Suppressor macrophage treated with lipopolysaccharide for 1 hour (primary cell): ENCODE measurements around the gene HLA-DOB.

ENCODE experiments used
- DNase-seq, 3 donors: peaks; one replicate each; pipeline ENCODE4 v3.0.0-alpha.2; 2020 to 2022

The HLA-DOB gene

DNA sequence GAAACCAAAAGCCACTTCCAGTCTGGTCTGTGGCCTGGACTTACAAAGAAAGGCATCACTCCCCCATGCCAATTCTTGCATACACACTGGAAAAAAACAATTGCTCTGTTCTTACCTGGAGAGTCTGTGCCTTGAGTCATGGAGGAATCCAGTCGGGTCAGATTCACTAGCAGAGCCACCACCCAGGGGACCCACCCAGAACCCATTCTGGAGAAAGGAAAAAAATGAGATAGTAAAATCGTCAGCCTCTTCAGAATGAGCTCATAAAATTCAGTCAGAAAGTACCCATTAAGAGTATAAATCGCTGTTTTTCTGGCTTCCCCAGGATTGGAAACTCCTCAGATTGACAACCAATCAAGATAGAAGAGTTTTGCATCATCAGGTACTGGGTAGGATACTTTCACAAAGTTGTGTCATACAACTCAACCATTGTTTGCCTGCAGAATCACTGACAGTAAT, at the start of gene HLA-DOB:
Gene HLA-DOB (minus strand): TSS at position 257 of the 459 bp plus-strand sequence. CDS start 51 bp downstream, at position 206.
- peak; percentile 39 to 61 (median 61) for DNase-seq

GRCh38 chr6:32865724-32866443, 49.1 kb upstream of the HLA-DOB start:
- no peak for DNase-seq

DNA sequence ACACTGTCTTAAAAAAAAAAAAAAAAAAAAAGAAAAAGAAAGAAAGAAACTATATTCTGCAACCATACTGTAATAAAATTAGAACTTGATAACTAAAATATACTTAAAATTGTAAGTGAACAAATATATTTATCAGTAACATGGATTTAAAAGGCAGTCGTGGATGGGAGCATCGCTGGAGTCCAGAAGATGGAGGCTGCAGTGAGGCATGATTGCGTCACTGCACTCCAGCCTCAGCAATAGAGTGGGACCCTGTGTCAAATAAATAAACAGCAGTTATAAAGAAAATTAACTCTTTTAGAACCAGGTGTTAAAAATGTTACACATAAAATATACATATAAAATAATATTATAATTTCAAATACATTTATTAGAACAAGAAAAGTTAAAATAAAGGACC, 45.9 kb upstream of the HLA-DOB start:
- no peak for DNase-seq

GRCh38 chr6:32860674-32861073, 43.9 kb upstream of the HLA-DOB start:
- no peak for DNase-seq

DNA sequence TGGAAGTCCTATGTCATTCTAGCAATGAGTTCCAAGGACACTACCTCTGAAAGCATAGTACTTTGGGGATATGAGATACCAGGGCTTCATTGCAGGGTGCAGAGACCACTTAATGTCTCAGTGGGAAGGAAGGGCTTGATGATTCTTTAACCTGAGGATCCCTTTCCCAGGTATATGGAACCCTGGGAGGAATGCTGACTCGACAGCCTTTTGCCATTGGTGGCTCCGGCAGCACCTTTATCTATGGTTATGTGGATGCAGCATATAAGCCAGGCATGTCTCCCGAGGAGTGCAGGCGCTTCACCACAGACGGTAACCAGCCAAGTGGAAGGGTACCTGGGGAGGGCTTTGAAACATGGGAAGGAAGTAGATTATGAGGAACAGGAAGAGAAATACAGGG, 41.4 kb upstream of the HLA-DOB start:
- no peak for DNase-seq

- DNase-seq = no peak
Observed at GRCh38 chr6:32857156-32857891, 40.5 kb upstream of the HLA-DOB start.

DNA sequence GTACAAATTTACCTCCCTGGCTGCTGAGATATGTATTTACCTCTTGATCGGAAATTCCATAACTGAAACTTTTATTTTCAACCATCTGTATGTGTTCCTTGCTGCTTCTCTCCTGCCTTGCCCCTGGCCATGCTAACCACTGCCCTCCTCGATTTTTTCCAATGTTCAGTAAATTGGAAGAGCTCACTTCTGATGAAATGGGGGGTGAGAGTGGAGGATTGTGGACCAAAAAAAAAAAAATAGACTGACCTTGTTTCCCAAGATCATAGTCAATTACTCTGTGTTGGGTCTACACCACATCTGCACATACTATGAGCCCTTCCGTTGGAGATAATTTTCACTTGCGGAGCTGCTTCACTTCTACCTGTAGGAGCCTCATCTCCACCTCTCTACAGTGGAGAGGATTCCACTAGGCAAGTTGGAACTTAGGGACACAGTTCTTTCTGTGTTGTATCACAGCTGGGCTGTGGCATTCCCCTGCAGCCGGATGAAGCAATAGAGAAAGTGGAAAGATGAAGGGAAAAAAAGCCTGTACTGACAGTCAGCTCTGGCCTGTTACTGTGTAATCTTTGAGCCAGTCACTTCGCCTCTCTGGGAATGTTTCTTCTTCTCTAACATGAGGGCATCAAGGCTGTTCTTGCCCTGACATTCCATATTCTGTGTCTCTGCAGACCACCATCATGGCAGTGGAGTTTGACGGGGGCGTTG, 38.8 kb upstream of the HLA-DOB start:
- DNase-seq = peak in 2 of 3 donors; percentile 38 to 39

GRCh38 chr6:32854376-32855178, 37.8 kb upstream of the HLA-DOB start:
- DNase-seq = peak; percentile 77 to 87 (median 84)

- peak; percentile 98 to 99 (median 98) for DNase-seq
Observed at GRCh38 chr6:32853541-32854375, 37.0 kb upstream of the HLA-DOB start, which contains the start of the genes PSMB9 and TAP1. Gene PSMB9, plus strand, starts transcription at chr6:32854192. Its CDS starts 38 bp downstream, at chr6:32854230. Gene TAP1, minus strand, starts transcription at chr6:32853704. Its CDS starts 68 bp downstream, at chr6:32853636.

DNA sequence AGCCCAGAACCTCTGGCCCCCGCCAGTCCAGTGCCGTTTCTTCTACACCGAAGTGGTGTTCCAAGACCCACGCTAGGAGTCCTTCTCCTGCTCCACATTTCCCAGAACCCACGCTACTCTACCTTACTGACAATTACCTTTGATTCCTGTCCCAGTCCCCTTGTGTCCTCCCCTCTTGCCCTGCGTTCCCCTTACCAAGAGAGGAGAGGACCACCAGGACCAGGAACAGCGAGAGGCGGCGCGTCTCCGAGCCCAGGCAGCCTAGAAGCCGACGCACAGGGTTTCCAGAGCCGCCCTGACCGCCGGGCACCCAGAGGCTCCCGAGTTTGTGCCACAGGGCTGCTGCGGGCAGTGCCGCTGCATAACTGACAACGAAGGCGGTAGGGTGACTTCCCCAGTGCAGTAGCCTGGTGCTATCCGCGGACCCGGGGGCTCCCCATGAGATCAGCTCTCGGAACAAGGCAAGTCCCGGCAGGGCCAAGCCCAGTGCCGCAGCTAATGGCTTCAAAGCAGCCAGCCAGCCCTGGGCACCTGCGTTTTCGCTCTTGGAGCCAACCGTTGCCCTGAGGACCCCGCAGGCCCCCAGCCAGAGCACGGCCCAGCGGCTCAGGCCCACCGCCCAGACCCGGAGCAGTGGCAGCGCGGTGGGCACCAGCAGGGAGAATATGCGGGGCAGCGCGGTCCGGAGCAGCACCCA, 36.2 kb upstream of the HLA-DOB start:
- peak; percentile 92 to 93 (median 92) for DNase-seq

DNA sequence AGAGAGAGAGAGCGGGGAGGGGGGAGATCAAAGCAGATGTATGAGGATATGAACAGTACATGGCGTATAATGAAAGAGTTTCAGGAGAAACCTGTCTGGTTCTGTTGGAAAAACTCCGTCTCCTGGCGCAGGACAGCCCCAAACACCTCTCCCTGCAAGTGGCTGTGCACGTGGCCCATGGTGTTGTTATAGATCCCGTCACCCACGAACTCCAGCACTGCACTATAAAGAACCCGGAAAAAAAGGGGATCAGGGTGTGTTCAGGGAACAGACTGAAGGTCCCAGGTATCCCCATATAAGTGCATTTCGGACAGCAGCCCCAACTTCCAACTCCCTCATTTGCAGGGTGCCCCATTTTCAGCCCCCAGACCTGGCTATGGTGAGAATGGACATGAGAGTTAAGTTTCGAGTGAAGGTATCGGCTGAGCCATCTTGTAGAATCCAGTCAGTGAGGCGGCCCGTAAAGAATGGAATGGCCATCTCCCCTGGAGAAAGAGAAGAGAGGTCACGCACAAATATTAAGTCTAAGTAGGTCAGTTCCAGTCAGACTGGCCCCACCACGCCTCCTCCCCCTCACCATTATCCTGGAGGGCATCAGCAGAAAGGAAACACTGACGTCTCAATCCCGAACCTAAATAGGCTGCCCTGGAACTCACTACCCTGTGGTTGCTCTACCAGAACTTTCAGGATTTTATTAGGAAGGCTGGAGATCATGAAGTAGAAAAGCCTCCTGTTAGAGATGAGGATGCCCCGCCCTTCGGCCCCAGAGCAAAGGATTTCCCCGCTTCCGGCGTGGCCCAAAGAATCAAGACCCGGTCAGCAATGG, 35.4 kb upstream of the HLA-DOB start:
- peak in 2 of 3 donors; percentile 58 to 69 for DNase-seq

DNA sequence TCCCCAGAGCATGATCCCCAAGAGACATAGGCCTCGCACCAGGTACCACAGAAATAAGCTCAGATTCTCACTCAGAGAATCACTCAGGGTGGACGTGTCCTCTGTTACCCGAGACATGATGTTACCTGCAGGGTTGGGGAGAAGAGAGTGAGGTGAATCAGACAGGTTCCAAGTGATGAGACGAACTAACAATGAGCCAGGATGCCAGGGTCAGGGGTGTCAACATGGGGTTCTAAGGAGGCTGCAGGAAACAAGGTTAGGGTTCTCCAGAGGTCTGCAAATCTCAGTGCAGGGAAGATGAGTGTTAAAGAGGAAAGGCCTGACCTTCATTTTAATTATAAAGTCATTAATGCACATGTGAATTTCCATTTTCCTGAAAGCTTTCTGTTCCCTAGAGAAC, 34.2 kb upstream of the HLA-DOB start:
- DNase-seq = no peak

DNA sequence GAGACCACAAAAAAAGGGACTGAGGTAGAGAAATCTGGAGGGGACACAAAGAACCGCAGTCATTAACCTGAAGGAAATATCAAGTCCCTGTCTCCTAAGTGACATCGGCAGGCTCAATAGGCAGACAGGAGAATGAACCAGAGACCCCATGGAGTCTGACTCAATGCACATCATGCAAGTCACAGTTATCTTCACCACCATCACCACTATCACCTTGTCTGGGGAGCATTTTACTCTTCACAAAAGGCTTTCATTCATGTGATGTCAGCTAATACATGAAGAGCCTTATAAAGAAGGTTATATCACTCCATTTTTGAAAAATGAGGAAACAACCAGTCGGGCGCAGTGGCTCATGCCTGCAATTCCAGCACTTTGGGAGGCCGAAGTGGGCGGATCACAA, 32.3 kb upstream of the HLA-DOB start:
- DNase-seq = no peak

DNA sequence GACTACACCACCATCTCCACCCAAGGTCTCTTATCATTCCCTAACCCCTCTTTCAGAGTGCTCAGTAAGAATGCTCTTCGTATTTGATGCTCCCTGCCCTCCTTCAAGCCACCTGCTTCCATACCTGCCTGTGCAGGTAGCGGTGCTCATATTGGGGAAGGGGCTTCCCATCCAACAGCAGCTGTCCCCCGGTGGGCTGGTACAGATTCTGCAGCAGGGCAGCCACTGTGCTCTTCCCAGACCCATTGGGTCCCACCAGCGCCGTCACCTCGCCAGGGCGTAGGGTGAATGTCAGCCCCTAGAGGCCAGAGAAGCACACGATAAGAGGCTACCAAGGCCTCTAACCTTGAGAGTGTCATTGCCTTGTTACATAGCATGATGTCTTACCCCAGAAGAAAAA, 31.0 kb upstream of the HLA-DOB start:
- no peak for DNase-seq

GRCh38 chr6:32847004-32847403, 30.2 kb upstream of the HLA-DOB start:
- no peak for DNase-seq

DNA sequence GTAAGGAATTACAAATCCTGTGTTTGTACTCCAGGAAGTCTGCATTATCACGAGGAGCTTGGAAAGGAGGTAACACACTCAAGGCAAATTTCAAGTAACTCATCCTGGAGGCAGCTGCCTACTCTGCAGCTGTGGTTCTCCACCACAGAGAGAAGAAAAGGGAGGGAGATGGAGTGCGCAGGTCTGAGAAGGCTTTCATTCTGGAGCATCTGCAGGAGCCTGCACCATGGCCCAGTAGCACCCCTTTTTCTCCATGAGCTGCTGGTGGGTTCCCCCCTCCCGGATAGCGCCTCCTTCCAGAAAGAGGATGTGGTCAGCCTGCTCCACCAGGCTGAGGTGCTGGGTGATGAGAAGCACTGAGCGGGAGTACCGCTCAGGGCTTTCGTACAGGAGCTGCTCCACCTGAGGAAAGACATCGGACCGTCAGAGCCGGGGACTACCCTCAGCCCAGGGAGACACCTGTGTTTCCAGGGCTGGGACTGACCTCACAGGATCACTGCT, 28.6 kb upstream of the HLA-DOB start:
- DNase-seq = peak; percentile 46 to 58 (median 57)

GRCh38 chr6:32844839-32845383, 28.1 kb upstream of the HLA-DOB start:
- DNase-seq = no peak

DNA sequence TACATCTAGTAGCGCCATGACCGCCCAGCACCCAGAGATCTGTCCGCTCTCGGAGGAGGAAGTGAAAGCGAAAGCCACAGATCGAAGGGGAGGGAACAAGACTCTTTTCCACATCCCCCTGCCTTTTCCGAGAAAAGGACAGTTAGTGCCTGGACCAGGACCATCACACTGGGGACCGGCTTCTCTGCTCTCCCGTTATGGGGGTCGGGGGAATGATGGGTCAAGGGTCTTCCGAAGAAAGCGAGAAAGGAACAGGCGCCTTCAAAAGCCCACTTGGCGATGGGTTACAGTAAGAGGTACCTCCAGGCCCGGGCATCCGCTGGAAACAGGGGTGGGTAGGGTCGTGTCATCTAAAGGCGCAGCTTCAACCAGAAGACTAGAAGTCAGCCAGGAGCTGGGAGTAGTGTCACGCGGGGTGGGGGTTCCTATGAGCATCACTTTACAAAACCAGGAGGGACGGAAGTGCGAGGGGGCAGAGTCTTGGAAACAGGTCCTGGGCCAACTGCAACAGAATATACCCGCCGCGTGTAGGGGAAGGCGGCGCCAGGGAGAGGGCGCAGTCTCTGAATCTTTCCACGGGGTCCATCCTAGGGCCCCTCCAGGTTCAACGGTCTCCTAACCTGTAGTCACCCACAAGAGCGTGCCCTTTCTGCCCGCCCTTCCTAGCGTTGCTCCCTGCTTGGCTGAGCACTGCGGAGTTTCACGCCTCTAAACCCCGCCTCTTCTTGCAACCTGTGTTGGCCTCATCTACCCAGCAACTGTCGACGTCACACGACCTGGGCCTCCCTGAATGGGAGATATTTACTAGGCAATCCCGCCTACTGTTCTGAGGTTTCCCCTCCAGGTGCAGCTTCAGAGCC, 27.4 kb upstream of the HLA-DOB start, which contains the start of gene PSMB8:
Gene PSMB8 (minus strand): TSS at position 69 of the 860 bp plus-strand sequence. CDS start 51 bp downstream, at position 18.
- peak; percentile 95 to 97 (median 97) for DNase-seq
